ENCODE results near the gene VLDLR. TPM values are rescaled to one million over a fixed set of nuclear protein-coding genes. Genes with fewer than 3 reads are reported as not detected.

VLDLR gene
- total RNA-seq, 1 donor from 2014 or later, result 28.8 TPM

GRCh38 chr9:2645569-2645968 is 24.0 kb downstream of the VLDLR start:
- Mint-ChIP-seq H3K4me3 (ENCODE audit: unreplicated experiment) (no peak overlapping the region), H3K27me3 (ENCODE audit: unreplicated experiment) (peaks cover 2% of the 10 kb centered on the region), H3K27ac (ENCODE audit: unreplicated experiment) (no peak overlapping the region), H3K36me3 (ENCODE audit: unreplicated experiment) (peaks cover 24% of the 10 kb centered on the region), H3K4me1 (ENCODE audit: low read depth, unreplicated experiment) (no peaks in the 10 kb centered on the region), H3K9me3 (ENCODE audit: unreplicated experiment) (peaks cover 1% of the 10 kb centered on the region)
- no peak for DNase-seq
- TF ChIP-seq, protein P1, sequence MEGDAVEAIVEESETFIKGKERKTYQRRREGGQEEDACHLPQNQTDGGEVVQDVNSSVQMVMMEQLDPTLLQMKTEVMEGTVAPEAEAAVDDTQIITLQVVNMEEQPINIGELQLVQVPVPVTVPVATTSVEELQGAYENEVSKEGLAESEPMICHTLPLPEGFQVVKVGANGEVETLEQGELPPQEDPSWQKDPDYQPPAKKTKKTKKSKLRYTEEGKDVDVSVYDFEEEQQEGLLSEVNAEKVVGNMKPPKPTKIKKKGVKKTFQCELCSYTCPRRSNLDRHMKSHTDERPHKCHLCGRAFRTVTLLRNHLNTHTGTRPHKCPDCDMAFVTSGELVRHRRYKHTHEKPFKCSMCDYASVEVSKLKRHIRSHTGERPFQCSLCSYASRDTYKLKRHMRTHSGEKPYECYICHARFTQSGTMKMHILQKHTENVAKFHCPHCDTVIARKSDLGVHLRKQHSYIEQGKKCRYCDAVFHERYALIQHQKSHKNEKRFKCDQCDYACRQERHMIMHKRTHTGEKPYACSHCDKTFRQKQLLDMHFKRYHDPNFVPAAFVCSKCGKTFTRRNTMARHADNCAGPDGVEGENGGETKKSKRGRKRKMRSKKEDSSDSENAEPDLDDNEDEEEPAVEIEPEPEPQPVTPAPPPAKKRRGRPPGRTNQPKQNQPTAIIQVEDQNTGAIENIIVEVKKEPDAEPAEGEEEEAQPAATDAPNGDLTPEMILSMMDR (IDR thresholded peaks at IDR 0.05; ENCODE audit: partially characterized antibody, unreplicated experiment), result no peak

DNA sequence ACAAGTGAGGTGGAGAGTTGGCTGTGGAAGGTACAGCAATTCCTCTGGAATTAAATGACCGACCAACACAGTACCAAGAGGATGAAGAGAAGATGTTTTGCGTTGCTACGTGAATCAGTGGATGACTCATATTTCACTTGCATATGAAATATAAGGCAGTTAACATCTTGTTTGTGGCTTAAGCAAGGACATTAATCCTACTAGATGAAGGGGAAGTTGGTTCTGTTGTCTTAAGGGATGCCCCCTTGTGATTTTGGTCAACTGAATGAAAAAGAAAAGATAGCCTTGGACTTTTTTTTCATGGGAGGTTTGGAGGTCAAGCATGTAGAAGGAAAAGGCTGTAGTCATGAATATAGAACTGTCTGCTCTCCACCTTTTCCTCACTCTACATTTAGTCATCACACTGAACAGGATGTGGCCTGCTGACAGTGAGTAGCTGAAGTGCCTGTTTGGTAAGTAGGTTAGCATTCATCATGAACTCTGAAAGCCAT is 33.9 kb downstream of the VLDLR start:
- Mint-ChIP-seq H3K4me3 (ENCODE audit: unreplicated experiment) (no peak overlapping the region), H3K27ac (ENCODE audit: unreplicated experiment) (no peak overlapping the region), H3K36me3 (ENCODE audit: unreplicated experiment) (peaks cover 12% of the 10 kb centered on the region), H3K4me1 (ENCODE audit: low read depth, unreplicated experiment) (no peaks in the 10 kb centered on the region), H3K9me3 (ENCODE audit: unreplicated experiment) (no peaks in the 10 kb centered on the region), H3K27me3 (ENCODE audit: unreplicated experiment) (no peaks in the 10 kb centered on the region)
- no peak for DNase-seq
- TF ChIP-seq, protein P1 (IDR thresholded peaks at IDR 0.05; ENCODE audit: partially characterized antibody, unreplicated experiment), result no peak

DNA sequence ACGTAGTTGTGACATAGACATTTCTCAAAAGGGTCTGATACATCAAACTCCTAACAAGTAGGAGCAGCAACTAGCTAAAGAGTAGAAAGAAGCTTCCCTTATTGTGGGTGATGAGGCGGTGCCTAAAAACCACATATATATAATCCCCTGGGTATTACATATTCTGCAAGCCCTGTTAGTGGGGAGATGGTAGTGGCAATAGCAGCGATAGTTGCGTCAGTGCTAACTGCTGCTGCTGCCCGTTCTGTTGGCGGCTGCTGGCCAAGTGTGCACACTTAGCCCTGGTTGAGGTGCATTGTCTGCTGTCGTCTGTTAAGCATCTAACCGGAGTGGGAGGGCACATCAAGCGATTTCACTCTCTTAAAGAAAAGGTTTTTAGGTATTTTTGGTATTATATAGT is 35.8 kb downstream of the VLDLR start:
- Mint-ChIP-seq H3K4me3 (ENCODE audit: unreplicated experiment) (no peak overlapping the region), H3K4me1 (ENCODE audit: low read depth, unreplicated experiment) (peaks cover 2% of the 10 kb centered on the region), H3K9me3 (ENCODE audit: unreplicated experiment) (no peaks in the 10 kb centered on the region), H3K27me3 (ENCODE audit: unreplicated experiment) (peaks cover 2% of the 10 kb centered on the region), H3K27ac (ENCODE audit: unreplicated experiment) (no peak overlapping the region), H3K36me3 (ENCODE audit: unreplicated experiment) (peaks cover 12% of the 10 kb centered on the region)
- DNase-seq, result no peak
- TF ChIP-seq, protein P1 (IDR thresholded peaks at IDR 0.05; ENCODE audit: partially characterized antibody, unreplicated experiment), result no peak

- peaks cover 8% of the 10 kb centered on the region for H3K9me3 Mint-ChIP-seq (ENCODE audit: unreplicated experiment)
- no peak overlapping the region for H3K27ac Mint-ChIP-seq (ENCODE audit: unreplicated experiment)
- H3K4me3 Mint-ChIP-seq (ENCODE audit: unreplicated experiment), result no peak overlapping the region
- peaks cover 7% of the 10 kb centered on the region for H3K36me3 Mint-ChIP-seq (ENCODE audit: unreplicated experiment)
- H3K4me1 Mint-ChIP-seq (ENCODE audit: low read depth, unreplicated experiment), result peaks cover 14% of the 10 kb centered on the region
- peaks cover 2% of the 10 kb centered on the region for H3K27me3 Mint-ChIP-seq (ENCODE audit: unreplicated experiment)
- TF ChIP-seq, protein P1 (IDR thresholded peaks at IDR 0.05; ENCODE audit: partially characterized antibody, unreplicated experiment), result no peak
- DNase-seq, result no peak
These were observed 40.9 kb downstream of the VLDLR start for GRCh38 chr9:2662496-2662895.

- Mint-ChIP-seq H3K36me3 (ENCODE audit: unreplicated experiment) (peaks cover 14% of the 10 kb centered on the region), H3K4me1 (ENCODE audit: low read depth, unreplicated experiment) (peaks cover 14% of the 10 kb centered on the region), H3K4me3 (ENCODE audit: unreplicated experiment) (no peak overlapping the region), H3K9me3 (ENCODE audit: unreplicated experiment) (peaks cover 9% of the 10 kb centered on the region), H3K27me3 (ENCODE audit: unreplicated experiment) (peaks cover 2% of the 10 kb centered on the region), H3K27ac (ENCODE audit: unreplicated experiment) (peak overlapping the region; percentile 4)
- DNase-seq, result no peak
- TF ChIP-seq, protein P1 (IDR thresholded peaks at IDR 0.05; ENCODE audit: partially characterized antibody, unreplicated experiment), result no peak
These were observed 42.0 kb downstream of the VLDLR start for GRCh38 chr9:2663461-2664173.
